ENCODE measurements around the gene NAT16. TPM values are rescaled to one million over a fixed set of nuclear protein-coding genes. Genes with fewer than 3 reads are reported as not detected.

NAT16 gene
- total and polyA plus RNA-seq, 10 of the 15 experiments (the other 5 are each of a cell fraction or from before 2014, with no cell fraction given): not detected

GRCh38 chr7:101220295-101220694 is 40.2 kb upstream of the NAT16 start (continued):
- TF ChIP-seq, protein P1, sequence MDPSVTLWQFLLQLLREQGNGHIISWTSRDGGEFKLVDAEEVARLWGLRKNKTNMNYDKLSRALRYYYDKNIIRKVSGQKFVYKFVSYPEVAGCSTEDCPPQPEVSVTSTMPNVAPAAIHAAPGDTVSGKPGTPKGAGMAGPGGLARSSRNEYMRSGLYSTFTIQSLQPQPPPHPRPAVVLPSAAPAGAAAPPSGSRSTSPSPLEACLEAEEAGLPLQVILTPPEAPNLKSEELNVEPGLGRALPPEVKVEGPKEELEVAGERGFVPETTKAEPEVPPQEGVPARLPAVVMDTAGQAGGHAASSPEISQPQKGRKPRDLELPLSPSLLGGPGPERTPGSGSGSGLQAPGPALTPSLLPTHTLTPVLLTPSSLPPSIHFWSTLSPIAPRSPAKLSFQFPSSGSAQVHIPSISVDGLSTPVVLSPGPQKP (IDR thresholded peaks at IDR 0.05; ENCODE audit: low read depth, low read length): no peak
- TF ChIP-seq NFYB (IDR thresholded peaks at IDR 0.05; ENCODE audit: insufficient read depth, low read depth, low read length): no peak
- no peak for TF ChIP-seq LARP7 (IDR thresholded peaks at IDR 0.05)
- no peak for TF ChIP-seq ZNF207 (IDR thresholded peaks at IDR 0.05; ENCODE audit: borderline replicate concordance)
- no peak for TF ChIP-seq SUZ12 (IDR thresholded peaks at IDR 0.05; ENCODE audit: unreplicated experiment)
- no peak for TF ChIP-seq BHLHE40 (IDR thresholded peaks at IDR 0.05; ENCODE audit: borderline replicate concordance in 1 of 2, low read depth in 2 of 2, low read length in 1 of 2)
- TF ChIP-seq IKZF1 (conservative IDR thresholded peaks at IDR 0.05): no peak

DNA sequence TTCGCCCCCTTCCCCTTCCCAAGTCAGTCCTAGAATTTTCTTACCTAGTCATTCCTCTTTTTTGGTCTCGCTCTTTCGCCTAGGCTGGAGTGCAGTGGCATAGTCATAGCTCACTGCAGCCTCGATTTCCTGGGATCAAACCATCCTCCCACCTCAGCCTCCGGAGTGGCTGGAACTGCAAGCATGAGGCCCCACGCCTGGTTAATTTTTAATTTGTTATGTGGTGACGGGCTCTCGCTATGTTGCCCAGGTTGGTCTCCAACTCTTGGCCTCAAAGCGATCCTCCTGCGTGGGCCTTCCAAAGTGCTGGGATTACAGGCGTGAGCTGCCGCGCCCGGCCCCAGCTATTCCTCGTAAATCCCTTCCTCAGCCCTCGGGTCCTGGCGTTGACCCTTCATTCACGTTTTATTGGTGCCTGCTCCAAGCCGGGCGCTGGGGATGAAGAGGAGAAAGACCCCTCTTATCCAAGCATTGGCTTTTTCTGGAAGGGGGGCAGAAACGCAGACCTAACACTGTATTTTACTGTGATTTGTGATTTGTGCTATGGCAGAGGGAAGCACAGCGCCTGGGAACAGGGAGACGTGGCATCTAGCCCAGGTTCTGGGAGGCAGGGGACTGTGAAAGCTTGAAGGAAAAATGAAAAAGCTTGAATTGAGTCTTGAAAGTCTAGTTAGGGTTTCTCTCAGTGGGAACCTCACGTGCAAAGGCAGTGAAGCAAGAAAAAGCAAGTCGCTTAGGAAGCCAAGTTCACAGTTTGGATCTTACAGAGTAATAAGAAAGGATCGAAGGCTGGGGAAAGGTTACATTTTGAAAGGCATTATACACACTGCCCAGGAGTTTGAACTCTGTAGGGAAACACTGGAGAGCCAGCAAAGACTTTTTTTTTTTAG is 38.4 kb upstream of the NAT16 start:
- H3K9ac ChIP-seq (ENCODE audit: control insufficient read depth, insufficient read depth, low read length): peak overlapping the region; percentile 88
- H2AFZ ChIP-seq (ENCODE audit: control insufficient read depth, low read depth, low read length): peak overlapping the region; percentile 95
- RAD21 ChIA-PET (ENCODE audit: unreplicated experiment): interaction anchor here (1.0 to 3.9 kb wide), 7 partner anchors 26 to 501 kb away, joined by 3 to 37 read pairs (median 8); partner anchors contain the start of gene FIS1
- peak overlapping the region; percentile 88 for H3K4me3 ChIP-seq
- peak overlapping the region; percentile 77 for H3K4me2 ChIP-seq (ENCODE audit: control insufficient read depth, insufficient read depth)
- no peak for FAIRE-seq
- 4% methylated on average over 25 of the region's 26 CpGs for WGBS (ENCODE audit: insufficient coverage, insufficient replicate concordance, low lambda C conversion rate, missing lambda C conversion rate)
- intact Hi-C loops (cut with micrococcal nuclease; ENCODE audit: unreplicated experiment) (loop anchor here (1.0 kb wide), 1 partner anchor 26 kb away; no protein-coding TSS in a partner anchor), in situ Hi-C loops (cut with MboI) (no loop called here)
- peak; percentile 10 for ATAC-seq
- peak overlapping the region; percentile 88 for H3K27ac ChIP-seq (ENCODE audit: control insufficient read depth, insufficient read depth)
- CTCF ChIA-PET: interaction anchor here (0.7 to 3.8 kb wide), 22 partner anchors 10 to 741 kb away, joined by 3 to 63 read pairs (median 4); partner anchors contain the start of genes FIS1, IFT22 and SLC12A9
- no peak for DNase-seq (ENCODE audit: low read depth, low spot score)
- TSS peak; percentile 87 for BruUV-seq (replicated peaks)
- peaks cover 30% of the 10 kb centered on the region for H3K79me2 ChIP-seq (ENCODE audit: control insufficient read depth, insufficient read depth, low read length)
- H3K27me3 ChIP-seq (replicated peaks in 1 of 2; ENCODE audit: control insufficient read depth in 2 of 2, insufficient read depth in 2 of 2, low read length in 1 of 2): no peaks in the 10 kb centered on the region
- peaks cover 0 to 5% of the 10 kb centered on the region in 2 experiments; a peak in 3 of 4 replicates for H3K36me3 ChIP-seq (ENCODE audit: control insufficient read depth in 2 of 2, insufficient read depth in 2 of 2, low read length in 1 of 2)
- SMC1A ChIA-PET (ENCODE audit: uncharacterized antibody, unreplicated experiment): interaction anchor here (0.6 to 3.6 kb wide), 14 partner anchors 15 to 854 kb away, joined by 3 to 19 read pairs (median 4); partner anchors contain the start of genes FIS1, MOGAT3 and SERPINE1
- no peaks in the 10 kb centered on the region for H4K20me1 ChIP-seq (ENCODE audit: control insufficient read depth, insufficient read depth)
- H3K9me3 ChIP-seq (replicated peaks; ENCODE audit: control insufficient read depth, insufficient read depth, low read length): no peaks in the 10 kb centered on the region
- POLR2A ChIA-PET: interaction anchor here (0.9 to 2.1 kb wide), 13 partner anchors 9 to 606 kb away, joined by 3 to 12 read pairs (median 4); partner anchors contain the start of genes IFT22, MOSPD3, SLC12A9 and TRIM56
- peaks cover 5% of the 10 kb centered on the region for H3K4me1 ChIP-seq (ENCODE audit: control insufficient read depth, insufficient read depth, low read length)
- 0 out of 2 replicates have a peak, but pooled peaks have one; percentile 8 for TF ChIP-seq PAX5 (IDR thresholded peaks at IDR 0.05; ENCODE audit: borderline replicate concordance, low read depth, low read length)
- no peak for TF ChIP-seq ZBTB11 (CRISPR knock-in tag; IDR thresholded peaks at IDR 0.05)
- no peak for TF ChIP-seq SUZ12 (IDR thresholded peaks at IDR 0.05; ENCODE audit: unreplicated experiment)
- TF ChIP-seq BHLHE40 (IDR thresholded peaks at IDR 0.05; ENCODE audit: borderline replicate concordance in 1 of 2, low read depth in 2 of 2, low read length in 1 of 2): peak; percentile 55 to 65; a peak in 3 of 4 replicates
- no peak for TF ChIP-seq FOS (IDR thresholded peaks at IDR 0.05; ENCODE audit: borderline replicate concordance, extremely low read depth, insufficient read length)
- TF ChIP-seq, protein P2, sequence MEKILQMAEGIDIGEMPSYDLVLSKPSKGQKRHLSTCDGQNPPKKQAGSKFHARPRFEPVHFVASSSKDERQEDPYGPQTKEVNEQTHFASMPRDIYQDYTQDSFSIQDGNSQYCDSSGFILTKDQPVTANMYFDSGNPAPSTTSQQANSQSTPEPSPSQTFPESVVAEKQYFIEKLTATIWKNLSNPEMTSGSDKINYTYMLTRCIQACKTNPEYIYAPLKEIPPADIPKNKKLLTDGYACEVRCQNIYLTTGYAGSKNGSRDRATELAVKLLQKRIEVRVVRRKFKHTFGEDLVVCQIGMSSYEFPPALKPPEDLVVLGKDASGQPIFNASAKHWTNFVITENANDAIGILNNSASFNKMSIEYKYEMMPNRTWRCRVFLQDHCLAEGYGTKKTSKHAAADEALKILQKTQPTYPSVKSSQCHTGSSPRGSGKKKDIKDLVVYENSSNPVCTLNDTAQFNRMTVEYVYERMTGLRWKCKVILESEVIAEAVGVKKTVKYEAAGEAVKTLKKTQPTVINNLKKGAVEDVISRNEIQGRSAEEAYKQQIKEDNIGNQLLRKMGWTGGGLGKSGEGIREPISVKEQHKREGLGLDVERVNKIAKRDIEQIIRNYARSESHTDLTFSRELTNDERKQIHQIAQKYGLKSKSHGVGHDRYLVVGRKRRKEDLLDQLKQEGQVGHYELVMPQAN (conservative IDR thresholded peaks at IDR 0.05): peak; percentile 26; the same call in 1 of the 2 replicates
- peak; percentile 32 to 38; a peak in 2 of 4 replicates for TF ChIP-seq IKZF2 (IDR thresholded peaks at IDR 0.05)
- TF ChIP-seq SMARCA5 (IDR thresholded peaks at IDR 0.05): peak; percentile 63; the same call in 1 of the 2 replicates

Data from GM12878 (cell line).